Measurements from ENCODE around the gene CD79A.

DNA sequence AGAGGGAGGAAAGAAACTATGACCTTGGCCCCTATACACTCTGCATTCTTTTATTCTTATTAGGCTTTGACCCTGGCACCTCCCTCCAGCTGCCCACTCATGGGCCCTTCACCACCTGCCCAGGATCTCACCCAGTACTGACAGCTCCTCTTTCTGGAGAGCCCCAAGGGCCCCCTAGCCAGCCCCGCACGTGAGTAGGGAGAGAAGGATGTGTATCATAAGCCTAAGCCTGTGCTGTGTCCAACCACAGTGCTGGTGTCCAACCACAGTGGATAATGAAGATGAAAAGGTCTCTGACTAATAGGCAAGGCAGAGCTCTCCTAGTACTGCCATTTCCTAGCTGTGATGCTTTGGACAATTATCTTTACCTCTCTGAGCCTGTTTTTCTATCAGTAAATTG lies 28.0 kb upstream of the CD79A start:
- TF ChIP-seq, protein P1, sequence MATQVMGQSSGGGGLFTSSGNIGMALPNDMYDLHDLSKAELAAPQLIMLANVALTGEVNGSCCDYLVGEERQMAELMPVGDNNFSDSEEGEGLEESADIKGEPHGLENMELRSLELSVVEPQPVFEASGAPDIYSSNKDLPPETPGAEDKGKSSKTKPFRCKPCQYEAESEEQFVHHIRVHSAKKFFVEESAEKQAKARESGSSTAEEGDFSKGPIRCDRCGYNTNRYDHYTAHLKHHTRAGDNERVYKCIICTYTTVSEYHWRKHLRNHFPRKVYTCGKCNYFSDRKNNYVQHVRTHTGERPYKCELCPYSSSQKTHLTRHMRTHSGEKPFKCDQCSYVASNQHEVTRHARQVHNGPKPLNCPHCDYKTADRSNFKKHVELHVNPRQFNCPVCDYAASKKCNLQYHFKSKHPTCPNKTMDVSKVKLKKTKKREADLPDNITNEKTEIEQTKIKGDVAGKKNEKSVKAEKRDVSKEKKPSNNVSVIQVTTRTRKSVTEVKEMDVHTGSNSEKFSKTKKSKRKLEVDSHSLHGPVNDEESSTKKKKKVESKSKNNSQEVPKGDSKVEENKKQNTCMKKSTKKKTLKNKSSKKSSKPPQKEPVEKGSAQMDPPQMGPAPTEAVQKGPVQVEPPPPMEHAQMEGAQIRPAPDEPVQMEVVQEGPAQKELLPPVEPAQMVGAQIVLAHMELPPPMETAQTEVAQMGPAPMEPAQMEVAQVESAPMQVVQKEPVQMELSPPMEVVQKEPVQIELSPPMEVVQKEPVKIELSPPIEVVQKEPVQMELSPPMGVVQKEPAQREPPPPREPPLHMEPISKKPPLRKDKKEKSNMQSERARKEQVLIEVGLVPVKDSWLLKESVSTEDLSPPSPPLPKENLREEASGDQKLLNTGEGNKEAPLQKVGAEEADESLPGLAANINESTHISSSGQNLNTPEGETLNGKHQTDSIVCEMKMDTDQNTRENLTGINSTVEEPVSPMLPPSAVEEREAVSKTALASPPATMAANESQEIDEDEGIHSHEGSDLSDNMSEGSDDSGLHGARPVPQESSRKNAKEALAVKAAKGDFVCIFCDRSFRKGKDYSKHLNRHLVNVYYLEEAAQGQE (IDR thresholded peaks at IDR 0.05; ENCODE audit: low read depth), result no peak
- TF ChIP-seq, protein P2, sequence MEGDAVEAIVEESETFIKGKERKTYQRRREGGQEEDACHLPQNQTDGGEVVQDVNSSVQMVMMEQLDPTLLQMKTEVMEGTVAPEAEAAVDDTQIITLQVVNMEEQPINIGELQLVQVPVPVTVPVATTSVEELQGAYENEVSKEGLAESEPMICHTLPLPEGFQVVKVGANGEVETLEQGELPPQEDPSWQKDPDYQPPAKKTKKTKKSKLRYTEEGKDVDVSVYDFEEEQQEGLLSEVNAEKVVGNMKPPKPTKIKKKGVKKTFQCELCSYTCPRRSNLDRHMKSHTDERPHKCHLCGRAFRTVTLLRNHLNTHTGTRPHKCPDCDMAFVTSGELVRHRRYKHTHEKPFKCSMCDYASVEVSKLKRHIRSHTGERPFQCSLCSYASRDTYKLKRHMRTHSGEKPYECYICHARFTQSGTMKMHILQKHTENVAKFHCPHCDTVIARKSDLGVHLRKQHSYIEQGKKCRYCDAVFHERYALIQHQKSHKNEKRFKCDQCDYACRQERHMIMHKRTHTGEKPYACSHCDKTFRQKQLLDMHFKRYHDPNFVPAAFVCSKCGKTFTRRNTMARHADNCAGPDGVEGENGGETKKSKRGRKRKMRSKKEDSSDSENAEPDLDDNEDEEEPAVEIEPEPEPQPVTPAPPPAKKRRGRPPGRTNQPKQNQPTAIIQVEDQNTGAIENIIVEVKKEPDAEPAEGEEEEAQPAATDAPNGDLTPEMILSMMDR (IDR thresholded peaks at IDR 0.05 in 2 of 3, conservative IDR thresholded peaks at IDR 0.05 in 1 of 3; ENCODE audit: borderline replicate concordance in 1 of 3, insufficient read depth in 1 of 3, low read depth in 2 of 3, low read length in 2 of 3), result no peak
- TF ChIP-seq FOSL1 (IDR thresholded peaks at IDR 0.05; ENCODE audit: low read depth), result no peak

Data from HCT116 (cell line).